HG02973 (cell line): ENCODE results near the gene PALMD.

Experiments used
- ATAC-seq: cut with Tn5 transposase; IDR thresholded peaks from one replicate; pipeline ENCODE4 v1.9.1; 2021; ENCODE audit warnings: moderate library complexity; ENCODE audit not compliant: unreplicated experiment

The PALMD gene

GRCh38 chr1:99634971-99635624 lies 10.8 kb upstream of the PALMD start:
- no peak for ATAC-seq

DNA sequence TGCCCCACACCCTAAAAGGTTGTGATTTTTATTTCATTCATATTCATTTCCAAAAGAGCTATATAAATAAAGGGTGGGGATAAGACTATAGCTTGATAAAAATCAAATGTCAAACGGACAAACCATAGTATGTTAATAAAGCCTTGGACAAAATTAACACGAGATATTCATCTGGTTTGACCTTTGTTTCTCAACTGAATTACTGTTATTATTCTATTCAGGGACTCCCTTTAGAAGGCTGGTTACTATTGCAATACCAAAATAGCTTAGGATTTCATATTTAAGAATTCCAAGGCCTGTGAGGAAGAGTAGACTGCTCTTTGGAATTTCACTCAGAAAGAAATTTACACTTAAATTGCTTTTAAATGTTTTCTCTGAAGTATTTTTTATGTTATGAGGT lies 10.2 kb upstream of the PALMD start:
- ATAC-seq = no peak

DNA sequence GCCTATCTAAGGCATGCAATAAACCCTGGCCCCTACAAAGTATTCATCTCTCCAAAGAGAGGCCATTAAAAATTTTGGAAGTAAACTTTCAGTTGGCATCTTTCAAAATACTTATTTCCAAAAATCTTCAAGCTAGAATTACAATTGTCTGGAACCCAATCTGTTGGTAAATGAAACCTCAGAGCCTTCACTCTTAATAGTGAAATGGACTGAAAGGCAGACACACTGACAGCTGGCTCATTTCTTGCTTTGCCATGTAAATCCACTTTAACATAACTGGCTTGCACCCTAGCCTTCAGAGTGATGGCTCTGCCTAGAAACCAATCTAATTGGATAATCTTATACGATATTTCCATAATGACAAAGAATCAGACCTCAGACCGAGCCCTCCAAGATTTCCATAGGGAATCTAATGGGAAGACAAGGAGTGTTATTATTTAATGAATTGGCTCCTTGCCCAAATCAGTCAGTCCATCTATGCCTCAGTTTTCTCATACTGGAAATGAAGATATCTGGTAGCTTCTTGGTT lies 9.2 kb upstream of the PALMD start:
- no peak for ATAC-seq

- no peak for ATAC-seq
These were observed 7.1 kb upstream of the PALMD start for GRCh38 chr1:99638853-99639252.

DNA sequence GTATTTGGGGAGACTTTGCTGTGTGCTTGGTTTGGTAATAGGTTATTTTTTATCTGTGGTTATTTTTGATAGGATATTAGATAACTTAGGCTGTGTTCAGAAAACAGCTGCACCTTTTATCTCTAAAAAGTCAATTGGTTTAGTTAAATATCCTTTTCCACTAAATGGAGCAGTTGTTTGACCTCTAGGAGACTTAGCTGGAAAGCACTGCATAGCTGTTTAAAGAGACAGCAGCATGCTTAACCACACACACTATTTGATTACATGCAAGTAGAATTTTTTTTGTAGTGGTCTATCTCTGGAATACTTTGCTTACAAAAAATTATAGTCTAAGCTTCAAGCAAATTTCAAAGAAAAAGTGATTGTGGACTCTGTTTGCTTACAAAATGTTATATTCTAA lies 6.5 kb upstream of the PALMD start:
- ATAC-seq = no peak

GRCh38 chr1:99639945-99640344 lies 6.0 kb upstream of the PALMD start:
- no peak for ATAC-seq

GRCh38 chr1:99640672-99641071 lies 5.2 kb upstream of the PALMD start:
- ATAC-seq = no peak

DNA sequence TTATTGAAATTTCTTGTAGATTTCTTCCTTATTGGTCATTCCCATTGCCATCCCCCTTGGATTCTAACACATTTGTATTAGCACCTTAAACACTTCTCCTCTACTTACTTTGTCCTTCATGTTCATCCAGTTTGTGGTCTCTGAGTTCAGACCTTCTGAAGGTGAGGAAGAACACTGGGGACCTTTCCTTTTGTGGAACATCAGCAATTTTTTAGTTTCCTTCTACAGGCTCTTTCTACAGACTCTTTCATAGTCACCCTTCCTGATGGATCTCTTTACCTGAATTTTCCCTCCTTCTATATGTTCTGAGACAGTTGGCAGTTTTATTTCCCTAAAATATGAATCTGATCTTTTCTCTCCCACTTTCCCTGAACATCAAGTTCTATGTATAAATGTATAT lies 4.4 kb upstream of the PALMD start:
- ATAC-seq = no peak

DNA sequence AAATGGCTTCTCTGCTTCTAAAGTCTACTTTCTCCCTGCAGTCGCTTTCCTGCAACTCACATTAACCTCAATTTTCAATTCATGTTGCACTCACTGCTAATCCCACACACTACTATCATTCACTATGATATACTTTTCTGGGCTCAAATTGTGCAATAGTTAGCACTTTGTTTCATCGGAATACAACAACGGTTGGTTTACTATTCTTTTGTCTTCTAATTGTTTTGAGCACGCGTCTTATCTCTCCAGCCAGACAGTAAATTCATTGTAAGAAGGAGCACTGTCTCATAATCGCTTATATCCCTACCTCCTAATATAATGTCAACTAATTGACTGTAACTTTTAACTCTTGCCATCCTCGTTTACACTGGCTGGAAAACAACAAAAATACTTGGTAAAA lies 3.9 kb upstream of the PALMD start:
- ATAC-seq = no peak

DNA sequence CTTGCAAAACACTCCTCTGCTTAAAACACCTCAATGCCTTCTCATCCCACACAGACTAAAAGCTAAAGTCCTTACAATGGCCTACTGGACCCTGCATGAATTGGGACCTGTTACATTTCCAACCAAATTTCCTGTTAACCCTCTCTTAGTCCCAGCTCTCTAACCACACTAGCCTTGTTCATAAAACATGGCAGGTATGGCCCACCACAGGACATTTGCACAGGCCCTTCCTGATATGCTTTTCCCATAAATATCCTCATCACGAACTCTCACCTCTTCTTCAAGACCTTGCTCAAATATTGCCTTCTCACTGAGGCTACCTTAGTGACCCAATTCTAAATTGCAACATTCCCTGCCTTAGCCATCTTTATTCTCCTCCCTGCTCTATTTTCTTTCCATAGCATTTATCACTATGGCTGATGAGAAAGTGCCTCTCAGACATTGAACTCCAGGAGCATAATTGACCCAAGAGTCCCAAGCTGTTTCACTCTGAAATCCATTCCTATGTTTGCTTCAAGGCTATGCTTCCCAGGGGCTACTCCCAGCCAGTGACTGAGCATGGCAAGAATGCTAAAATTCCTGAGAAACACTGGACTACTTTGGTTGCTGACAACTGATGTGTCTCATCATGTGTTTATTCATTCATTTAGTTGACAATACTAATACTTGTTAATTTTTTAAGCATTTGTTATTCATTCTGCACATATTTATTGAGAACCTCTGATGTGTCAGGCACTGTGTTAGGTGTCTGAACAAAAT lies 2.7 kb upstream of the PALMD start:
- no peak for ATAC-seq

- no peak for ATAC-seq
These were observed 1.5 kb upstream of the PALMD start for GRCh38 chr1:99644279-99645004.

GRCh38 chr1:99645203-99645602 lies 710 bp upstream of the PALMD start:
- no peak for ATAC-seq

- ATAC-seq = no peak
These were observed 955 bp downstream of the PALMD start for GRCh38 chr1:99646868-99647267.

GRCh38 chr1:99647490-99647889 lies 1.6 kb downstream of the PALMD start:
- ATAC-seq = no peak

DNA sequence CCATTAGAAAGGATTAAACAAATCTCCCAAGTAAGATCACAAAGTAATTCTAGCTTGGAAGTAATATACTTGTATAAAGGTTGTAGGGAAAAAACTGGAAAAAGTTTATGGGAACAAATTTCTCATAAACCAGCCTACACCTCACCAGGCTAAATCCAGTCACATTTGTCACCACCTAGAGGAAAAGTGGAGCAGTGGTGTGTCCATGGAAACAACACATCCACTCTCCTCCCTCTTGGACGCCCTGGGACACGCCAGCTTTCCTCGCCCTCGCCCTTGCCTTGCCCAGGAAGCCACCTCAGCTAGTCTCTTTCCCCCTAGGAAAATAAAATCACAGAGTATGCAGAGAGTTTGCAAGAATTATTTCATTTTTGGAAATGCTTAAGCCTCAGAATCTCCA lies 2.2 kb downstream of the PALMD start:
- ATAC-seq = no peak

DNA sequence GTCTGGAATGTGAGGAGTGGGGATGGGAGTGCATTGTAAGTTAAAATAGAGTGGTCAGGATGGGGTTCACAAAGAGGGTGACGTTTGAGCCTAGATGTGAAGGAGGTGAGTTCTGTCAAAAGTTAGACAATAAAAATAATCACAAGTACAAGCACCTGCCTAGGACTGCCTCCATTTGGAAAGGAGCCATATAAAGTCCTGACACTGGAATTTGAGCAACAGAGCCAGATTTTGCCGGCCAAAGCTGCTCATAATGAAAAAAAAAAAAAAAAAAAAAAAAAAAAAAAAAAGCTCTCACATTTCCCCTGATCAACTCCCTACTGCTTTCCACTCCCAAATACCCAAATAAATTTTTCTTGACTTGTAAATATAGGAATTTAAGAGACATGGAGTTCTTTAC lies 4.1 kb downstream of the PALMD start:
- ATAC-seq = no peak

DNA sequence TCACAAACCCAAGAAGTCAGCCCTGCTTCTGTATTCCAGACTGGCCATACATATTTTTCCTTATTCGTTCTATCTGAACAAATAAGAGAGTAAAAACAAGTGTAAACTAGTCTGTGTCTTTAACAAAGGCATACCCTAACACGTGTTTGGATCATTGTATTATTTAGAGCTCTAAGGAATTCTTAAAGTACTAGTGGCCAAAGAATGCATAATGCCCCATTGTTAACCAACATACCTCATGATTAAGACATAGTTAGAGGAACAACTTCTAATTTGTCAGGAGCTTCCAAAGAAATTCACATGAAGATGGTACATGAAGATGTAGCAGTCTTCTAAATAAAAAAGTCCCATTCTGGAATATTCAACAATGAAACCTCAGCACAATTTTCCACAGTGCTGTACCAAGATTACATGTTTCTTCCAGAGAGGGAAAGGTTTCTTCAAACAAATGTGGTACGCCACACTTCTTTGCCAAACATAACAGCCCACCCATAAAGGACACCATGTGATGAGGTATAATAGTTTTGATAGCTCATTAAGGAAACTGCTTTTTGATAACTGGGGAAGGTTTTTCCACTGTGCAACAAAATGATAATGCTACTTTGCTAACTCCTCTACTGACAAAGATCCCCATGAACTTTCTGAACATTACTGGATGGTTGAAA lies 5.0 kb downstream of the PALMD start:
- no peak for ATAC-seq

GRCh38 chr1:99652881-99653281 lies 7.0 kb downstream of the PALMD start:
- no peak for ATAC-seq

DNA sequence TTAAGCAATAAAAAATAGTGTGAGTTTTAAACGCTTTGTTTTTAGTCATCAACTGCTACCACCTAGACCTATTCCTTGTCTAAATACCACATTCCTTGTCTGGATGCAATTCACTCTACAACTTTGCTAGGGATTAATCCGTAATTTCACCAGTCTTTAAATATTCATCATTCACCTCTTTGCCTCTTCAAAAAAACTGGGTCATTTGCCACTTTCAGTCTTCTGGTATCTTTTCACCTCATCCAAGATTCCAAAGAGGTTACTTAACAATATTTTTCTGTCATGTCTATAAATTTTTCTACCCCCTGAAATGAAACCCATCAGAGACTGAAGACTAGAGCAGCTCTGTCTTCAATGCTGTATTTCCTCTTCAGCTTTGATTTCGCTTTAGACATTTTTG lies 9.5 kb downstream of the PALMD start:
- no peak for ATAC-seq

DNA sequence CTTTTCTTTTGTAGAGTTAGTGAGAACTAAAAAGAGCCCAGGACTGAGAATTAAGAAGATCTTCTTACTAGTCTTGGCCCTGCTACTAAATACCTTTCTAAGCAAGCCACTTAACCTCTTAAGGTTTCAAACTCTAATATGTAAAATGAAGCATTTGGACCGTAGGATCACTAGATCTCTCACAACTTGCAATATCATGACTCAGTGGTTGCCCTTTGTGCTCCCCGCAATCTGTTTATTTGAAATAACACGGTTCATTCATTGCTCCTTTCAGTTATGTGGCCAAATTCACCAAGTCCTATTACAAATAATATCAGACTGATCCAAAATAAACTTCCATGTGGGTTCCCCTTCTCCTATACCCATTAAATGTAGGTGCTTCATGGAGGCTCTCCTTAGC lies 10.8 kb downstream of the PALMD start:
- ATAC-seq = no peak
